HG03432 (cell line): ENCODE measurements around the gene GNB1L.
A peak's percentile ranks its signal among the peaks of the same experiment; 100 is the strongest.

ENCODE experiments used
- ATAC-seq: cut with Tn5 transposase; IDR thresholded peaks from one replicate; pipeline ENCODE4 v1.9.1; 2021; ENCODE audit warnings: mild to moderate bottlenecking, moderate library complexity; ENCODE audit not compliant: unreplicated experiment

GNB1L gene, protein sequence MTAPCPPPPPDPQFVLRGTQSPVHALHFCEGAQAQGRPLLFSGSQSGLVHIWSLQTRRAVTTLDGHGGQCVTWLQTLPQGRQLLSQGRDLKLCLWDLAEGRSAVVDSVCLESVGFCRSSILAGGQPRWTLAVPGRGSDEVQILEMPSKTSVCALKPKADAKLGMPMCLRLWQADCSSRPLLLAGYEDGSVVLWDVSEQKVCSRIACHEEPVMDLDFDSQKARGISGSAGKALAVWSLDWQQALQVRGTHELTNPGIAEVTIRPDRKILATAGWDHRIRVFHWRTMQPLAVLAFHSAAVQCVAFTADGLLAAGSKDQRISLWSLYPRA

DNA sequence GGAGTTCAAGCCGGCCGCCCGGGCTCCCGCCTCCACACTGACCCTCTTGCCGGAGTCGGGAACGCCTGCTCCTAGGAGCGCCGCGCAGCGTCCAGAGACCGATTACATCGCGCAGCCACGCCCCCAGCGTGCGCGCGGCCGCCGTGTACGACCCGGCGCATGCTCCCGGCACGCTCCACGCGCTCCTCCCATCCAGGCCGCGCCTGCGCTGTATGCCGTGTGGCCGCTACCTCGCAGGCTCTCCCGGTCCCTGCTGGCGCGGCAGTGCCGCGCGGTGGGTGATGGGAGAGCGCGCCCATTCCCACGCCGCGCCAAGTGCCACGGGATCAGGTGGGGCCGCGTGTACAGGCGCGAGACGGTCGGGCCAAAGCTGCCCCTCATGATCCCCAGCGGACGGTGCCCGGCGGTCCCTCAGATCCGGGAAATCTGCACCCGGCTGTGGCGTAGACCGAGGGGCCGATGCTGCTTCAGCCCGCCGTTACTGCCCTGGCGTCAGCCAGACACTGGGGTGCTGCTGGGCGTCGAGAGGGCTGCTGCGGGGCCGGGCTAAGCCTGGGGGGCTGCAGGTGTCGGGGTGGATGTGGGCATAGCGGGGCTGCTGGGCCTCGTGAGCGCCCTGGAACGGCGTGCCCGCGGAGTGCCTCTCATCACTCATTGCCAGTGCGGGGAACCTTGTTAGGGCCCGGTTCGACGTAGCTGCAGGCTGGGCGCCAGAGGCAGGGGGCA is at the start of gene GNB1L, which contains the start of gene RTL10:
GNB1L (minus strand) TSS at position 97 of the 726 bp plus-strand sequence. CDS start 33,519 bp downstream, outside the sequence.
RTL10 (minus strand) TSS at position 97 of the 726 bp plus-strand sequence. CDS start 2,613 bp downstream, outside the sequence.
- ATAC-seq, result peak; percentile 84

DNA sequence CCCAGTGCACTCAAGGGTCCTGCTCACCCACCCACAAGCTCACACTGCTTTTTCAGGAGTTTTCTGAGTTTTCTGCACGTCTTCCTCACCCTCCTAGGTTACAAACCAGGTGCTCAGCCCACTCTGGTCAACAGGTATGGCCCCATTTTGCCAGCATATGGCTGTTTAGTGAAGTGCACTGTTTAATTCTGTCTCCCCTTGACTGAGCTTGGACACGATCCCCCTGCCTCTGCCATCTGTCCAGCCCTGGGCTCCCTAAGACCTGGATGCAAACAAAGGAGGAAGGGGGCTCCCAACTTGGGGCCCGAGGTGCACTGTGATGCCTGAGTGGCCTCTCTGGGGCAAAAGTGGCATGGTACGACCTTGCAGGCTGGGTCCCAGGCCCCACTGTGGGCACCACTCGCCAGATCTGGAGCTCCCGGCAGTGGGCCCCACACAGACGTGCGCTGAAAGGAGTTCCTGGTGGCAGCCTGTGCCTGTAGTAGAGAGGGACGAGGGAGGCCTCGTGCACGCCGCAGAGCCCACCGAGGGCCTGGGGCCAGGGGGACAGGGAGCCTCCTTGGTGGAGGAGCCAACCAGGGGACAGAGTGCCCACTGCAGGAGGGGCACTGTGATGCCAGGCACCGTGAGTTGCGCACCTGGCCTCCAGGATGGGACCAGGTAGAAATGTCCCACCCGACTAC is 49.6 kb upstream of the GNB1L start:
- no peak for ATAC-seq

DNA sequence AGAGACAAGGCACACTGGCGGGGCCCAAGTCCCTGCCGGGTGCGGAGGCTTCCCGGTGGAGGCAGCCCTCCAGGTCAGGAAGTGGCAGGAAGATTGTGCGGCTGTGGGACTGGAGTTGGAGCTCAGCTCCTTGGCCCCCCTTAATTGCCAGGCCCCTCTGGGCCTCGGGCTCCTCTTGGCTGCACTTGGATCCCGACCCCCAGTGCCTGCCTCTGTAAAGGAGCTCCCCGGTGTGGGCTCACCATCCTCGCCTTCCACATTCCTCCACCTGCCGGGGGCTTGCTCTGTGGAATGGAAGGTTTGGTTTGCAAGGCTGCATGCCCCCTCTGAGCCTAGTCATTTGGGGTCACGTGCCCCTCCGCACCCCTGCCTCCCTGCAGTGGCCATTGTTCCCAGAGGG is 48.8 kb upstream of the GNB1L start:
- ATAC-seq, result no peak

DNA sequence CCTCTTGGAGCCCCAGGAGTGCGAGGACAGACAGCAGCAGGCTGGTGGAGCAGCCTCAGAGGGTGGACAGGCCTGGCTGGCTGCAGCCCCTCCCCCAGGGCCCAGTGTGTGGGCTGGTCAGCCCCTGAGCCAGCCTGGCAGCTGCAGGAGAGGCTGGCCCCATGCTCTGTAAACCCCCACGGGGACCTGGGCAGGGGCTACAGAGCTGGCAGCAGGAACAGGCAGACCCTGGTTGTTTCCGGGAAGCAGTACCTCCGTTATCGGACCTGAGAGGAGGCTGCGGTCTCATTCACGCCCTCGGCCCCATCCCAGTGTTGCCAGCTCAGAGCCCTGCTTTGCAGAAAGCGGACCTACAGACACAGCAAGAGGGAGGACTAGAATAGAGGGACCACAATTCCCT is 48.4 kb upstream of the GNB1L start:
- ATAC-seq, result no peak

DNA sequence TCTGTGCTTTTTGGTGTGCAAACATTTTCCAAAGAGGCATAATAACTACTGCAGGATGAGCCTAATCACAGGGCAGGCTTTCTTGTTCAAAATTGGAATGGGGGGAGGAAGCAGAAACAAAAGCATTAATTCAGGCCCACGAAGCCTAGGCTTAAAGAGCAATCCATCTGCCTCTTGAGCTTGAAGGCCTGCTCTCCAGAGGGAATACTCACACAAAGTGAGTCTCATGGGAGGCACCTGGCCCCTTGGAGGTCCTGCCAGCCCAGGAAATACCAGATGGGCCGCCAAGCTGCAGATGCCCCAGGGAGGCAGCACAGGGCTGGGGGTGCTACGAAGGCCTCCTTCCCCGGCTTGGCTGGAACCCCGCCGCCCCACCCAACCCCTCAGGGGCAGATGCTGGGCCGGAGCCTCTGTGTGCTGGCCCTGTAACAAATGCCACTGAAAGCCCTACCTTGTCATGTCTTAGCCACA is 47.6 kb upstream of the GNB1L start:
- ATAC-seq, result no peak

DNA sequence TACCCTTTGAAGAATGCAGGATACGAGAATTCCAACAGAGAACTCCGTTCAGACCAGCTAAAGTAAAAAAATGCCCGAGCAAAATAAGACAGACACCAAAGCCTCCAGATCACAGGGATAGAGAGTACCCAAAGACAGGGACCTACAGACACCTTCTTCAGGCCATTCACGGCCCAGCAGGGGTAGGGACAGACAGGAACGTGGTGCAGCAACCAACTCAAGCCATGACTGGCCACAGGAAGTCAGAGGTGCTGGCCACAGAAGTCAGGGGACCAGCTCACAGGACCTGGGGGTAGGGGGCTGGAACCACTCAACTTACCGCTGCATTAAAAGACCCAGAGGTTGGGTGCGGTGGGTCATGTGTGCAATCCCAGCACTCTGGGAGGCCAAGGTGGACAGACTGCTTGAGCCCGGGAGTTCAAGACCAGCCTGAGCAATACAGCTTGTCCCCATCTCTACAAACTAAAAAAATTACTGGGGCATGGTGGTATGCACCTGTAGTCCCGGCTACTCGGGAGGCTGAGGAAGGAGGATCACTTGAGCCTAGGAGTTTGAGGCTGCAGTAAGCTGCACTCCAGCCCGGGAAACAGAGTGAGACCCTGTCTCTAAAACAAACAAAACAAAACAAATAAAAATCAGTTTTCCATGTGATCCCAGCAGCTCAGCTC is 47.0 kb upstream of the GNB1L start:
- ATAC-seq, result no peak

DNA sequence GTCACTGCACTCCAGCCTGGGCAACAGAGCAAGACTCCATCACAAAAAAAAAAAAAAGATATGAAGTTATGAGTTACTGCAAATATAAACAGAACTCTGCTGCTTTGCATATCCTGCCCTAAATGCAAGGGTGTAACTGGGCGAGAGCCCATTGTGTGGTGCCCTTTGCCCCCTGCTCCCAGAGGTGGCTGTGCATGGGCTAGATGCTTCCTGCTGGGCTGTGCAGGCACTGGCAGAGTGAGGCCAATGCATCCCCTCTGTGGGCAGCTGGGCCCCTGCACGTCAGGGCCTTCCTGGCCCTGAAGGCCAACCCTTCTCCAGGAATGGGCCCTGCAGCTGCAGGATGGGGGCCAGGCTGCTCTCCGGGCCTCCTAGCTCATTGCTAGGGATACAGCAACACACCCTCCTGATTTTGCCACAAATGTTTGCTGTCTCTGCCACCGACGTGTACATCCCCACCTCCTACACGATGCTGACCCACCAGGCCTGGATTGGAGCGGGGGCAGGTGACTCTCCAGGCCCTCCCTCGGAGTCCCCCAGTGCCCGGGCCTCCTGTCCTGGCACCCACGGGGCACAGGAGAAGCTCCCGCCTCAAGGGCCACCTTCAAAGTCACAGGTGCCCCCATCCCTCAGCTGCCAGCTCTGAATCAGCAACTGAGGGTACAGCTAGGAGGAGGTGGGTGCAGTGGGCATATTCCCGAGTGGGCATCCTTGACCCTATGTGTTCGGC is 46.2 kb upstream of the GNB1L start:
- no peak for ATAC-seq

DNA sequence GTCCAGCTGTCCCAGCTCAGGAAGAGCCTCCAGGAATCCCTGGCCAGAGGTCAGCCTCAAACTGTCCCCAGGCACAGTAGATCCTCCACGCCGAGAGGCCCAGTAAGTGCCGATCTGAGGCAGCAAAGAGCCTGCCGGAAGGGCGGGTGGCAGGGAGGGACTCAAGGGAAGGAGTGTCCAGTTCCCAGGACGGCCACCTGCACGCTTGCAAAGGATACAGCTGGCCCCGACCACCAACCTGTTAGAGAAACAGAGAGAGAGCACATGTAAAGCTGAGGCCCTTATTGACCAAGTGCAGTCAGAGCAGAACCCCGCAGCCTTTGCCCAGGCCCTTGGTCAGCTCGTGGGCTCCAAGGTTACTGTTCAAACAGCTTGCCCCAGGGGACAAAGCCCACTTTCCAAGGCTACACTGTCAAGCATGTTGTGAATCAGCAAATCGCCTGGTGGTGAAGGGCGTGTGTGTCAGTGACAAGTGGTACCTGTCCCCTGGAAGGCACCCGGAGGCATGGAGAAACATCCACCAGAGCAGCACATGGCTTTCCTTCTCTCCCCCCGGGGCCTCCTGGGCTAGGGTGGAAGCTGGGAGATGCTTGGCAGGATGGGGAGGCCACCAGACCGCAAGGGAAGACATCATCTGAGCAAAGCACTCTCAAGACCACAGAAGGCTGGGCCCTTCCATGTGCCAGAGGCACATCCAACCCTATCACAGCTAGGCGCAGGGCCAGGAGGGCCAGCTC is 44.3 kb upstream of the GNB1L start:
- no peak for ATAC-seq

DNA sequence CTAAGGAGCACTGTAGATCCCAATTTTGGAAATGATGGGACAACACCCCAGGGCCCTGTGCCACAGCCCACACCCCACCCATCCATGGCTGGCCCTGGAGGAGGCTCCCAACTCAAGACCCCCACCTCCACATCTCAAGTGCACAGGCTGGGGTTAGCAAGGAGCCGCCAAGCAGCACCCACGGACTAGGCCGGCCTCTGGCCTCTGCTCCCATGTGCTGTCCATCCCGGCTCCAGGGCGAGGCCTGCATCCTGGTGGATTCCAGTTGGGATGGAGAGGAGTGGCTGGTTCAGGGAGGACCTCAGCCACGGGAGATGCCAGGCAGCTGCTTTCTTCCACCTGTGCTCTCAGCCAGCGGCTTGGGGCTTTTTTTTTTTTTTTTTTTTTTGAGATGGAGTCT is 43.5 kb upstream of the GNB1L start:
- no peak for ATAC-seq

DNA sequence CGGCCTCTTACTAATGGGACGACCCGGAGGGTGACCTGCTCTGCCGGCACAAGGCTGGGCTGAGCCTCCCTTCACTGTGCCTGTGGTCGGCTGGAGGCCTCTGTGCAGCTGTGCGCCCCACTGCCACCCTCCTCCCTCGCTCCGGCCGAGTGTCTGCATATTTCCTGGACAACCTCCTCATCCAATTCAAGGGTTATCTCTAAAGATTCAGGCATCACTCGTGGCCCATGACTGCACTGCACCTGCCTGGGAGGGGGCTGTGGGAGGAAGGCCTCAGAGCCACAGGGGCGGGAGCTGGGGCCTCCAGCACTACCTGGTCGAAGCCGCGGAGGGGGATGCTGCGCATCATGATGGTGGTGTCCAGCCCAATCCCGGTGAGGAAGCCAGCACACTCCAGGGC is 43.1 kb upstream of the GNB1L start:
- no peak for ATAC-seq

DNA sequence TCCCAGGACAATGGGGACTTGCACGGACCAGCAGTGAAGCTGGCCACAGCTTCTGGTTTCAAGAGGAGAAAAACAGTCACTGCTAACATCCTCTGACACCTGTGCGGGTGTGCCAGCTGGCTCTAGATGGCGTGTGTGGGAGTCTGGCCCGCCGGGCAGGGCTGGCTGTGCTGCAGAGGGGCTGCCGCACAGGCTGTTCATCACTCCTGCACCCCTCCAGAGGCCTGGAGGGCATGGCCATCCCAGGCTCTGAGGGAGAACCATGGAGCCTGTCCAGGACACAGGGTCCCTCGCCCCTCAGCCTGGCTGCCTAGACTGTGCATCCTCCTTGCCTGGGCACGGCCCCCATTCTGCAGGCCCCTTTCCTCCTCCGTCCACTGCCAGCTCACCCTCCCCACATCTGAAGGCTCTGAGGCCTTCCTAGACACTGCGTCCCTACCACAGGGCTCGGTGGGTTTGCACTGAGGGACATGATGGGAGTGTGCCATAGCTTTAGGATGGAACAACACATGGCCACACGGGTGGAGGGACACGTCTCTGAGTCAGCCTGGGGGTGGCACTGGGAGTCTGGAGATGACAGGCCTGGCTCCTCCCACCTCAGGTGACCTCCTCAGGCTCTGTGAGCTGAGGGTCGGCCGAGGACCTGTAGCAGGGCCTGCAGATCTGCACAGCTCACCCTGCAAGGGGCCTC is 42.1 kb upstream of the GNB1L start:
- no peak for ATAC-seq

DNA sequence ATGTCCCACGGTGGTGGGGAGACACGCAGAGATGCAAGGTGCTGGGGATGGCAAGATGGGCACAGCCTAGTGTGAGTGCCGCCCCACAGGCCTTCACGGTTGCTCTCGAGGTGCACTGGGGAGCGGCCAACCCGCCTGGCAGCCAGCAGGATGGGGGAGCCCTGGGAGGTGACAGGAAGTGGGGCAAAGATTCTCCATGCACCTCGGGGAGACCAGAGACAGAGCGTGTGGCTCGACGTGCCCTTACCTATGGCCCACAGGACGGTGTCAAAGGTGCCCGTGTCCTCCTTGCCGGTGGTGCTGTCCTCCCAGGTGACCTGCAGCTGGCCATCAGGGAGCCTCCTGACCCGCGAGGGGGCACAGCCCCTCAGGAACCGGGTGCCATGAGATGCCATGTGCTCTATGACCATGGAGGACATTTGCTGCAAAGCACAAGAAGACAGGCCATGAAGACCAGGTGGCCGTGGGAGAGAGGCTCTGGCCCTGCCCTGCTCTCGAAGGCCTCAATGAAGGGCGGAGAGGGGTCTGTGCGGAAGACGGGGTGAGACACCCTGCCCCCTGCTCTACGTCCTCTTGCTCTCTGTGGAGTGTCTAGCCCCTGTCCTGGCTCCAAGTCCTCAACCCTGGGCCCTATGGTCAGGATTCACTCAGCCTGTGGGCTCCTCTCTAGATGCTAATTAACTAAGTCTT is 40.6 kb upstream of the GNB1L start:
- no peak for ATAC-seq

DNA sequence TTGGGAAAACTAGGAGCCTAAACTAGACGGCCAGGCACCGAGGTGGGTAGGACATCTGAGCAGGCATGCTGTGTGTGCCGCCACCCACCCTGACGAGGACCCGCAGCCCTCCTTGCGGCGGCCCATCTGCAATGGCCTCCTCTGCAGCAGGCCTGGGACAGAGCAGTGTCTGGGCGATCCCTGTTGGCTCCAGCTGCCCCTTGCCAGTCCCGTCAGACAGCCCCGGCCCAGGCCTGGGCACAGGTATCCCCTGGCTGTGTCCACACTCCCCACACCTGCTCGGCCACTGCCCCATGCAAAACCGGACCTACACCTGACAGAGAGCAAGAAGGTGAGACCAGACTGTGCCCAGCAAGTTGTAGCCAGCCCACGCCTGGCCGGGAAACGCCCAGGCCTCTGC is 38.7 kb upstream of the GNB1L start:
- ATAC-seq, result no peak

DNA sequence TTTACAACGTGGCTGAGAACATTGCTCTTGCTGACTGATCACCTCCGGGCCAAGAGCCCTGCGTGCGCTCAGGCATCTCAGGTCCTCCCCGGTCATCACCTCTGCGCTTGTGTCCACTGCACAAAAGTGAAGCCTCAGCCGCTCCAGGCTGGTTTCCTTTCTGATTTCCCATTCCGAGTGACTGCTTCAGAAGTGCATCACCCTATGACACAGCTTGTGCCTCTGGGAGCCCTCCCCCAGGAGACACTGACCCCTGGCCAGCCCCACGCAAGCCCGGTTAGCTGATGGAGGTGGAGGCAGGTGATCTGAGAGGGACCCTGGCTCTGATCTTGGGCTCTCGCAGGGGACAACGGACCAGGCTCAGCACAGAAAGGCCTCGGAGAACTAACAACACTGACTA is 38.3 kb upstream of the GNB1L start:
- no peak for ATAC-seq

DNA sequence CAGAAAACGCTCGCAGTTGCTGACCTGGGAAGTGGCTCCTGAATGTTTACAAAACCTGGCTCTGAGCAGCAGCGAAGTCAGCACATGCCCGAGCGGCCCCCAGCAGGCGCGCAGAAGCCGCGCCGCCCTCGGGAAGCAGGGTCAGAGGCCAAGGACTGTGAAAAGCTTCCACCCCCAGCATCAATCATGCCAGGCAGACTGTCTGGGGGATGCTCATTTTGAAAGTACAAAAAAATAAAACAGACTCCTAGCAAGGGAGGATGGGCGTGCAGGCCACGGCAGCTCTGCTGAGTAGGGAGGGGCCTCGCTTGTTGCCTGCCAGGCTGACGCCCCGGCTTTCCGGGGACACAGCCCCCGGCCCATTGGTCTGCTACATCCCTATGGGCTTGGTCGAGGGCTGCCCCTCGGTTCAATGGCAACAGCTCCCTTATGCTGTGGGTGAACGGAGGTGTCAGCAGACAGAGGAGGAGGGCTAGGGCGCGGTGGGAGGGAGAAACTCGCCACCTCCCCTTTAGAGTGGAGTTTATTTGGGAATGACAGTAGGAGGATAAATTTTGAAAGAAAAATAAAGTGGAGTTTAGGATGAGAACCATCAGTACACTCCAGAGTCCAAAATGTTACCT is 37.7 kb upstream of the GNB1L start:
- no peak for ATAC-seq

DNA sequence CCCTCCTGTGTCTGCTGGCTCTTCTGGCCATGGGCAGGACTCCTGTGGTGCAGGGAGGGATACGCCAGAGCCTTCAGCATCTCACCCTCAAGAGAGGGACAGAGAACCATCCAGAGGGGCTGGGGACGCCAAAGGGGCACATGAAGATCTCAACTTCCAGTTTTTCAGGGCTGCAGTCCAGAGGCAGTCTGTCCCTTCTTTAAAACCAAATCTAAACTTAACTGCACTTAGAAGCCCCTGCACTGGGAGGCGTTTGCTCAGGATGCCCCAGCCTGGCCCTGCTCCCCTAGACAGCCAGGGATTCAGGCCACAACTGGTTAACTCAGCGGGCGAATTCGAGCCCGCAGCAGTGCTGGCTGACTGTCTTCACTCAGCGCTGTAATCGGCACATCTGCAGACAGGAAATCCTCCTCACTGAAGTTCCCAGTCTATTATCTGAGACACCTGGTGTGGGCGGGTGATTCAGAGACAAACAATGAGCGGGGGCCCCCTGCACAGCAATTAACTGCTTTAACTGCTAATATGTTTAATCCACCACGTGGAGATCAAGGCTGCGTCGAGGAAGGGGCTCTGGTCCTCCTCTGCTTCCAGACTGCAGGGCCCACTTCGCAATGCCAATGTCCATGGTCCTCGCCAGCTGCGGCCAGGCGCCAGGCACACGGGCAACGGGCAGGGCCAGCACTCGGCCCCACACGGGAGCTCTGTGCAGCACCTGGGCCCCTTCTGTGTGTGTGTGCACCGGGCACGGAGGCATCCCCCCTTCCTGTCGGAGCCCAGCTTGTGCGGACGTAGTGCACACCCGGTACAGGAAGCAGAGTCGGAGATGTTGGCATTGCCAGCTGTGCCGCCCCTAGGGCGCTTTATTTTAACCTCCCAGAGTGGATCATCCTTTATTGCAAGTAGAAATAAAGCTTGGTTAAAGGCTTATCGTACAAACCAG is 36.9 kb upstream of the GNB1L start:
- ATAC-seq, result peak; percentile 61
